ENCODE measurements around the gene UBXN11.

The UBXN11 gene

DNA sequence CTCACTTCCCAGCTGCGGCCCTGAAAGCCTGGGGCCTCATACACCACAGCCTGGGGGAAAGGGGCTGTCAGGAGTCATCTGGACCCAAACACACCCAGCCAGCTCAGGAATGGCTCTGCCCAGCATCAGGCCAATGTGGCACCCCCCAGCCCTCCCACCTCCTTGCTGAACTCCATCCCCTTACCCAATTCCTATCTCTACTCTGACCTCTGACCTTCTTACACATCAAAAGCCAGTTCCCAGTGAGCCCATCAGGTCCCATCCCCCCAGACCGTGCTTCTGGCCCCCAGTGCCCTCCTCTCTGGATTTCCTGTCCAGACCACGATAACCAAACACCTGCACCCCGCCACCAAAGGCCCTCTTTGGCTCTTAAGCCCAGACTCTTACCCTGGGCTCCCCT, 31.2 kb upstream of the UBXN11 start:
- TF ChIP-seq FOXP2 (optimal IDR thresholded peaks at IDR 0.05; ENCODE audit: borderline replicate concordance, extremely low read depth, extremely low read length, insufficient read depth): no peak

DNA sequence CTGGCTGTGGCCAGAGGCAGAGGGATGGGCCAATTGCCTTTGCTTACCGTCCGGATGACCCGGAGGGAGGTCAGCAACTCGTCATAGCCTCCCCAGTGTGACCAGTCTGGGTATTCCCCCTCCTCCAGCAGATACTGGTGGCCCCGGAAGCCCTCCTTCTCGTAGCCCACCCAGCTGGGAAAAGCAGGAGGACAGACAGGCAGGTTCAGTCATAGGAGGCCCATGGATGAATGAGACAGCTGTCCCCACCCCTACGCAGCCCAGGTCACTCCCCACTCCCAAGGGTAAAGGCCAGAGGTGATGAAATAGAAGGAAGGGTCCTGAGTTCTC, 30.7 kb upstream of the UBXN11 start:
- TF ChIP-seq, protein P1, sequence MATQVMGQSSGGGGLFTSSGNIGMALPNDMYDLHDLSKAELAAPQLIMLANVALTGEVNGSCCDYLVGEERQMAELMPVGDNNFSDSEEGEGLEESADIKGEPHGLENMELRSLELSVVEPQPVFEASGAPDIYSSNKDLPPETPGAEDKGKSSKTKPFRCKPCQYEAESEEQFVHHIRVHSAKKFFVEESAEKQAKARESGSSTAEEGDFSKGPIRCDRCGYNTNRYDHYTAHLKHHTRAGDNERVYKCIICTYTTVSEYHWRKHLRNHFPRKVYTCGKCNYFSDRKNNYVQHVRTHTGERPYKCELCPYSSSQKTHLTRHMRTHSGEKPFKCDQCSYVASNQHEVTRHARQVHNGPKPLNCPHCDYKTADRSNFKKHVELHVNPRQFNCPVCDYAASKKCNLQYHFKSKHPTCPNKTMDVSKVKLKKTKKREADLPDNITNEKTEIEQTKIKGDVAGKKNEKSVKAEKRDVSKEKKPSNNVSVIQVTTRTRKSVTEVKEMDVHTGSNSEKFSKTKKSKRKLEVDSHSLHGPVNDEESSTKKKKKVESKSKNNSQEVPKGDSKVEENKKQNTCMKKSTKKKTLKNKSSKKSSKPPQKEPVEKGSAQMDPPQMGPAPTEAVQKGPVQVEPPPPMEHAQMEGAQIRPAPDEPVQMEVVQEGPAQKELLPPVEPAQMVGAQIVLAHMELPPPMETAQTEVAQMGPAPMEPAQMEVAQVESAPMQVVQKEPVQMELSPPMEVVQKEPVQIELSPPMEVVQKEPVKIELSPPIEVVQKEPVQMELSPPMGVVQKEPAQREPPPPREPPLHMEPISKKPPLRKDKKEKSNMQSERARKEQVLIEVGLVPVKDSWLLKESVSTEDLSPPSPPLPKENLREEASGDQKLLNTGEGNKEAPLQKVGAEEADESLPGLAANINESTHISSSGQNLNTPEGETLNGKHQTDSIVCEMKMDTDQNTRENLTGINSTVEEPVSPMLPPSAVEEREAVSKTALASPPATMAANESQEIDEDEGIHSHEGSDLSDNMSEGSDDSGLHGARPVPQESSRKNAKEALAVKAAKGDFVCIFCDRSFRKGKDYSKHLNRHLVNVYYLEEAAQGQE (IDR thresholded peaks at IDR 0.05; ENCODE audit: insufficient read depth in 1 of 2, low read depth in 2 of 2, low read length in 2 of 2): no peak
- TF ChIP-seq SIN3A (IDR thresholded peaks at IDR 0.05; ENCODE audit: borderline replicate concordance, insufficient read depth, low read length): no peak
- no peak for TF ChIP-seq POLR2AphosphoS5 (IDR thresholded peaks at IDR 0.05; ENCODE audit: low read depth, low read length)
- TF ChIP-seq TAF1 (IDR thresholded peaks at IDR 0.05; ENCODE audit: borderline replicate concordance, insufficient read depth, low read length): no peak
- TF ChIP-seq FOXP2 (optimal IDR thresholded peaks at IDR 0.05; ENCODE audit: borderline replicate concordance, extremely low read depth, extremely low read length, insufficient read depth): no peak

DNA sequence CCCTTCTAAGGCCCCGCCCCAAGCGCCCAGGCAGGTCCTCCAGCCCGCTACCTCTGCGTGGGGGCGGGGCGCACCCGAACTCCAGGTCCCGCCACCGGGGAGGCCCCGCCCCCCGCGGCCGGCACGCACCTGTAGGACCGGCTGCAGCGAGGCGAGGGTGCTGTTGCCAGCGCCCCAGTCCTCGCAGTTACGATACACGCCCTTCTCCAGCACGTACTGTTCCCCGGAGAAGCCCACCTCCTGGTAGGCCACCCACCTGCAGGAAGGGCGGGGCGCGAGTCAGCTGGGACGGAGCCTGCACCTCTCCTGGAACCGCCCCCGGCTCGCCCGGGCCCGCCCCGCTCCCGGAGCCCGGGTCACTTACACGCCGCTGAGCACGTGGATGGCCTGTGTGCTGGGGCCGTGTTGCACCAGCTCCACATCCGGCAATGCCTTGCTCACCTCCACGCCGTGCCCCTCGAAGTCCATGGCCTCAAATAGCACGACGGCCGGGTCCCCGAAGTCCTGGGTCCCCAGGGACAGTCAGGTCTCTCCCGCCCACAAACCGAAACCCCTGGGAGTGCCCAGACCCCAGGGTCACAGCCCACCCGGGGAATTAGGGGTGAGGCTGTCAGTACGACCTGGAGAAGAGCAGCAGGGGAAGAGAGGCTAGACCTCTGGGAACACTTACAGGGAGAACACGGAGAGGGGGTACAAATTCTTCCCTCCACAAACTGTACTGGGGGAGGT, 30.2 kb upstream of the UBXN11 start:
- TF ChIP-seq FOXP2 (optimal IDR thresholded peaks at IDR 0.05; ENCODE audit: borderline replicate concordance, extremely low read depth, extremely low read length, insufficient read depth): no peak
- no peak for TF ChIP-seq TAF1 (IDR thresholded peaks at IDR 0.05; ENCODE audit: borderline replicate concordance, insufficient read depth, low read length)

DNA sequence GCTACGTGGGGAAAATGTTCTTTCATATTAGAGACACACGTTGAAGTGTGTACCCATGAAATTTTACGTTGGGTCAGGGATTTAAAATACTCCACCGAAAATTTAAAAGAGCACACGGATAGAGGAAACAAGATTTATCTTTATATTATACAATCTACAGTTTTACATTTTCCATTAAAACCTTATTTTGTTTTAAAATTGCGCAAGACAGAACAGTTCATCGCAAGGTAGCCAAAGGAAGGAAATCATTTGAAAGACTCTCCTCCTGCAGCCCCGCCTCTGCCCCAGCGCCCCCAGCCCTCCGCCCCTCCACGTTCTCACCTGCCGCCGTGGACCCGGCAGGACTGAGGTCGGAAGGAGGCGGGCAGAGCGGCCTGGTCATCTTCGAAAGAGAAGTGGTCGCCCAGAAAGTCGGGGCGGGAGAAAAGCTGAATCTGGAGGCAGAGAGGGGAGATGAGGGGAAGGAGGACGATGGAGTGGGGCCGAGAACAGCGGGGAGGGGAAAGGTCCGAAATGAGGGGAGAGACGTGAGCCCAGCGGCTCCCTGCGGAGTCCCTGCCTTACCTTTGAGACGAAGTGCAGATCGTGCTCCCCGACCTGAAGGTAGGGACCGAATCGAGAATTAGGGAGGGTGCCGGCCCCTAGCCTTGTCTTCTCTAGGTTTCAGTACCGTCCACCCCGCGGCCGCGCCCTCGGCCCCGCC, 29.5 kb upstream of the UBXN11 start:
- no peak for TF ChIP-seq POLR2AphosphoS5 (IDR thresholded peaks at IDR 0.05; ENCODE audit: low read depth, low read length)
- TF ChIP-seq SIN3A (IDR thresholded peaks at IDR 0.05; ENCODE audit: borderline replicate concordance, insufficient read depth, low read length): no peak
- TF ChIP-seq FOXP2 (optimal IDR thresholded peaks at IDR 0.05; ENCODE audit: borderline replicate concordance, extremely low read depth, extremely low read length, insufficient read depth): no peak

DNA sequence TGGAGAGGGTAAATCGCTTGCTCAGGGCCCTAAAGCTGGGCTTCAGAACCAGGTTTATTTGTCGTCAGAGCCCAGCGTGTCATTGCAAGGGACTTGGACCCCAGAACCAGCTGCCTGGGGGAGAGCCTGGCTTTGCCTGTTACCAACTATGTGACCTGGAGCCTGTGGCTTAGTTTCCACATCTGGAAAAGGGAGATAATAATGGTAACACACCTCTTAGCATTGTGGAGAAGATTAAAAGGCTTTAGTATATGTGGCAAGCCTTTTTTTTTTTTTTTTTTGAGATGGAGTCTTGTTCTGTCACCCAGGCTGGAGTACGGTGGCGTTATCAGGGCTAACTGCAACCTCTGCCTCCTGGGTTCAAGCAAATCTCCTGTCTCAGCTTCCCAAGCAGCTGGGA, 23.8 kb upstream of the UBXN11 start:
- no peak for TF ChIP-seq TAF1 (IDR thresholded peaks at IDR 0.05; ENCODE audit: borderline replicate concordance, insufficient read depth, low read length)
- no peak for TF ChIP-seq POLR2AphosphoS5 (IDR thresholded peaks at IDR 0.05; ENCODE audit: low read depth, low read length)
- TF ChIP-seq SIN3A (IDR thresholded peaks at IDR 0.05; ENCODE audit: borderline replicate concordance, insufficient read depth, low read length): no peak
- TF ChIP-seq, protein P1 (IDR thresholded peaks at IDR 0.05; ENCODE audit: insufficient read depth in 1 of 2, low read depth in 2 of 2, low read length in 2 of 2): no peak
- no peak for TF ChIP-seq FOXP2 (optimal IDR thresholded peaks at IDR 0.05; ENCODE audit: borderline replicate concordance, extremely low read depth, extremely low read length, insufficient read depth)

DNA sequence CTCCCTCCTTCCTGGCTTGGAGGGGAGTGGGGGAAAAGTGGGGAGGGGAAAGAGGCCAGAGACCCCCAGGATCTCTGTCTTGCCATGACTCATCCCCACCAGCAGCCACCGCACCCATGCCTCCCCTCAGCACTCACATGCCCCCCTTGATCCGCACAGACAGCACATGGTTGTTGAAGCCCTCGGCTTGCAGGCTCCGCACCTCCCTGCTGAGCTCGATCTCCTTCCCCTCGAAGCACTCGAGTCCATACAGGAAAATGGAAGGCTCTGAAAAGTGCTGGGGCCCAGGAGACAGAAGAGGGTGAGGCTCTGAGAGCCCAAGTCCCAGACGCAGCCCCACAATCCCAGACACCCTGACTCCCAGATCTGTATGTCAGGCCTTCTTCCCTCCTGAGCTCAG, 22.2 kb upstream of the UBXN11 start:
- TF ChIP-seq SIN3A (IDR thresholded peaks at IDR 0.05; ENCODE audit: borderline replicate concordance, insufficient read depth, low read length): no peak
- no peak for TF ChIP-seq FOXP2 (optimal IDR thresholded peaks at IDR 0.05; ENCODE audit: borderline replicate concordance, extremely low read depth, extremely low read length, insufficient read depth)
- TF ChIP-seq TAF1 (IDR thresholded peaks at IDR 0.05; ENCODE audit: borderline replicate concordance, insufficient read depth, low read length): no peak
- no peak for TF ChIP-seq POLR2AphosphoS5 (IDR thresholded peaks at IDR 0.05; ENCODE audit: low read depth, low read length)
- TF ChIP-seq, protein P1 (IDR thresholded peaks at IDR 0.05; ENCODE audit: insufficient read depth in 1 of 2, low read depth in 2 of 2, low read length in 2 of 2): no peak

All from PFSK-1 (cell line).